HepG2 (cell line): Measurements from ENCODE around the gene WNK1. TPM values are rescaled to one million over a fixed set of nuclear protein-coding genes. Genes with fewer than 3 reads are reported as not detected.

ENCODE experiments used
- CBFB ChIP-seq: sonication (generic); formaldehyde crosslinking; IDR thresholded peaks from 2 replicates; pipeline ENCODE4 v1.4.0; 2020; ENCODE audit warnings: missing genetic modification reagents
- CBX2 ChIP-seq, 2 experiments: fragments of 200-600 bp in 1 of 2; sonication (generic); formaldehyde crosslinking in 1 of 2; IDR thresholded peaks; 2 replicates each; pipeline versions ENCODE4 v1.7.0 to v1.8.1; 2018 to 2022; ENCODE audit warnings: low read depth in 2 of 2, low read length in 1 of 2, mild to moderate bottlenecking in 1 of 2, missing genetic modification reagents in 1 of 2
- GABPB1 ChIP-seq: IDR thresholded peaks from 2 replicates; pipeline ENCODE4 v1.6.1; 2016; ENCODE audit warnings: mild to moderate bottlenecking, missing genetic modification reagents, moderate library complexity, missing compliant biosample characterization
- HHEX ChIP-seq: IDR thresholded peaks from 2 replicates; pipeline ENCODE4 v1.6.1; 2016; ENCODE audit warnings: control low read depth
- LRRFIP1 ChIP-seq: sonication (generic); formaldehyde crosslinking; conservative IDR thresholded peaks from 2 replicates; pipeline ENCODE4 v1.4.0; 2020; ENCODE audit warnings: missing genetic modification reagents
- NFKBIZ ChIP-seq: IDR thresholded peaks from 2 replicates; pipeline ENCODE4 v1.6.1; 2018; ENCODE audit warnings: missing genetic modification reagents, missing compliant biosample characterization
- PRMT3 ChIP-seq: sonication (generic); formaldehyde crosslinking; IDR thresholded peaks from 2 replicates; pipeline ENCODE4 v1.8.1; 2022; ENCODE audit warnings: low read depth, mild to moderate bottlenecking, moderate library complexity, missing genetic modification reagents, borderline replicate concordance
- RARA ChIP-seq: IDR thresholded peaks from 2 replicates; pipeline ENCODE4 v1.6.1; 2016; ENCODE audit warnings: missing genetic modification reagents, missing compliant biosample characterization
- WIZ ChIP-seq: sonication (generic); formaldehyde crosslinking; IDR thresholded peaks from 2 replicates; pipeline ENCODE4 v1.5.1; 2020; ENCODE audit warnings: mild to moderate bottlenecking, missing genetic modification reagents
- ZNF672 ChIP-seq: sonication (generic); formaldehyde crosslinking; IDR thresholded peaks from 2 replicates; pipeline ENCODE4 v1.8.1; 2022; ENCODE audit warnings: missing genetic modification reagents
- ZUFSP ChIP-seq: sonication (generic); formaldehyde crosslinking; IDR thresholded peaks from 2 replicates; pipeline ENCODE4 v1.9.0; 2021; ENCODE audit warnings: missing genetic modification reagents, mild to moderate bottlenecking, borderline replicate concordance
- polyA plus RNA-seq, 8 experiments: library from polyadenylated mRNA; depleted of rRNA in 3 of 8; stranded (reverse) in 7 of 8; unstranded in 1 of 8; fragments of >200 nt; fragmentation: Illumina TruSeq in 4 of 8; extraction: Trizol in 4 of 8; gene quantifications; 2 replicates each; pipeline versions ENCODE4 v1.2.1 to v1.2.3, GENCODE V29; 2011 to 2016; ENCODE audit warnings: low read depth in 4 of 8, missing spikeins in 1 of 8, mixed read lengths in 1 of 8; ENCODE audit not compliant: insufficient read depth in 1 of 8
- total RNA-seq, 5 experiments: library from RNA; depleted of rRNA; stranded (reverse); fragments of >200 nt; fragmentation: Illumina TruSeq; extraction: Trizol; gene quantifications; 2 replicates each; pipeline ENCODE4 v1.2.3, GENCODE V29; 2016; ENCODE audit warnings: low read depth in 1 of 5
- TF ChIP-seq, protein P1 (sequence below): sonication (generic); formaldehyde crosslinking; IDR thresholded peaks from 2 replicates; pipeline ENCODE4 v1.4.0; 2020; ENCODE audit warnings: missing genetic modification reagents, borderline replicate concordance

Gene WNK1
- total and polyA plus RNA-seq, 2 of the 13 experiments (the other 11 are each of a cell fraction or from before 2014, with no cell fraction given), result 31.1 to 54.8 TPM

- no peak for TF ChIP-seq PRMT3 (CRISPR knock-in tag)
- 0 out of 2 replicates have a peak, but pooled peaks have one; percentile 45 for TF ChIP-seq NFKBIZ (CRISPR knock-in tag)
- peak; percentile 70; the same call in 1 of the 2 replicates for TF ChIP-seq ZNF672 (CRISPR knock-in tag)
- TF ChIP-seq CBFB (CRISPR knock-in tag), result peak; percentile 72; the same call in 1 of the 2 replicates
- no peak for TF ChIP-seq WIZ
- no peak for TF ChIP-seq HHEX
- TF ChIP-seq LRRFIP1 (CRISPR knock-in tag), result no peak
- TF ChIP-seq CBX2 (IDR thresholded peaks at IDR 0.05; ENCODE audit: low read depth, low read length), result no peak
- TF ChIP-seq CBX2 (CRISPR knock-in tag; IDR thresholded peaks at IDR 0.05; ENCODE audit: low read depth), result no peak
- TF ChIP-seq, protein P1, sequence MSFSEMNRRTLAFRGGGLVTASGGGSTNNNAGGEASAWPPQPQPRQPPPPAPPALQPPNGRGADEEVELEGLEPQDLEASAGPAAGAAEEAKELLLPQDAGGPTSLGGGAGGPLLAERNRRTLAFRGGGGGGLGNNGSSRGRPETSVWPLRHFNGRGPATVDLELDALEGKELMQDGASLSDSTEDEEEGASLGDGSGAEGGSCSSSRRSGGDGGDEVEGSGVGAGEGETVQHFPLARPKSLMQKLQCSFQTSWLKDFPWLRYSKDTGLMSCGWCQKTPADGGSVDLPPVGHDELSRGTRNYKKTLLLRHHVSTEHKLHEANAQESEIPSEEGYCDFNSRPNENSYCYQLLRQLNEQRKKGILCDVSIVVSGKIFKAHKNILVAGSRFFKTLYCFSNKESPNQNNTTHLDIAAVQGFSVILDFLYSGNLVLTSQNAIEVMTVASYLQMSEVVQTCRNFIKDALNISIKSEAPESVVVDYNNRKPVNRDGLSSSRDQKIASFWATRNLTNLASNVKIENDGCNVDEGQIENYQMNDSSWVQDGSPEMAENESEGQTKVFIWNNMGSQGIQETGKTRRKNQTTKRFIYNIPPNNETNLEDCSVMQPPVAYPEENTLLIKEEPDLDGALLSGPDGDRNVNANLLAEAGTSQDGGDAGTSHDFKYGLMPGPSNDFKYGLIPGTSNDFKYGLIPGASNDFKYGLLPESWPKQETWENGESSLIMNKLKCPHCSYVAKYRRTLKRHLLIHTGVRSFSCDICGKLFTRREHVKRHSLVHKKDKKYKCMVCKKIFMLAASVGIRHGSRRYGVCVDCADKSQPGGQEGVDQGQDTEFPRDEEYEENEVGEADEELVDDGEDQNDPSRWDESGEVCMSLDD (CRISPR knock-in tag), result 0 out of 2 replicates have a peak, but pooled peaks have one; percentile 51
- TF ChIP-seq ZUFSP (CRISPR knock-in tag), result no peak
- peak; percentile 65 for TF ChIP-seq RARA (CRISPR knock-in tag)
- TF ChIP-seq GABPB1 (CRISPR knock-in tag), result peak; percentile 83
Observed at GRCh38 chr12:751192-751998, 984 bp upstream of the WNK1 start (continued).
